Measurements from ENCODE around the gene NIN. TPM values are rescaled to one million over a fixed set of nuclear protein-coding genes. Genes with fewer than 3 reads are reported as not detected.

The NIN gene
- total RNA-seq, 4 donors from 2014 or later, result 16.2 to 49.3 (median 29.2) TPM

DNA sequence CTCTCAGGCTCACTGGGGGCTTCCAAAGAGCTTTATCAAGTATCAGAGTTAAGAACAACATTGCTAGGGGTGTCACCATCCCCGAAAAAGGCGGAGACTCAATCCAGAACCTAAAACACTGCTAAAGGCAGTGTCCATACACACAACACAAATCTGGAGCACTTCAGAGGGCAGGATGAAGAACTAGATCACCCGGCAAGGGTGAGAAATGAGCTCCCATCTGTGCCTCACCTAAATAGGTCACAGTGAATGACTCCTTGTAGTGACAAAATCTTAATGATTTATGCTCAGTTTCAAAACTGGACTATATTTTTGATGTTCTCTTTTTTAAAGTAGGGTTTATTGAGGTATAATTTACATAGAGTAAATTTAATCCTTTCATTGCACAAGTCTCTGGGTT, 25.6 kb downstream of the NIN start:
- peaks cover 8 to 32% of the 10 kb centered on the region in 2 donors for H3K4me1 ChIP-seq
- H3K27ac ChIP-seq, result no peak overlapping the region
- H3K4me3 ChIP-seq, result no peak overlapping the region
- no peaks in the 10 kb centered on the region for H3K36me3 ChIP-seq
- no peaks in the 10 kb centered on the region for H3K27me3 ChIP-seq
- no peak for TF ChIP-seq POLR2A (IDR thresholded peaks at IDR 0.05)
- TF ChIP-seq CTCF (IDR thresholded peaks at IDR 0.05 in 4 of 5, conservative IDR thresholded peaks at IDR 0.05 in 1 of 5), result no peak
- intact Hi-C loops (cut with DNase I; ENCODE audit: low total_unique reads), result no loop called here
- in situ Hi-C loops (cut with MboI; ENCODE audit: low sequenced_read_pairs in 4 of 4), result no loop called here
- no peak for ATAC-seq
- no peak for DNase-seq
- H3K9me3 ChIP-seq, result no peaks in the 10 kb centered on the region

DNA sequence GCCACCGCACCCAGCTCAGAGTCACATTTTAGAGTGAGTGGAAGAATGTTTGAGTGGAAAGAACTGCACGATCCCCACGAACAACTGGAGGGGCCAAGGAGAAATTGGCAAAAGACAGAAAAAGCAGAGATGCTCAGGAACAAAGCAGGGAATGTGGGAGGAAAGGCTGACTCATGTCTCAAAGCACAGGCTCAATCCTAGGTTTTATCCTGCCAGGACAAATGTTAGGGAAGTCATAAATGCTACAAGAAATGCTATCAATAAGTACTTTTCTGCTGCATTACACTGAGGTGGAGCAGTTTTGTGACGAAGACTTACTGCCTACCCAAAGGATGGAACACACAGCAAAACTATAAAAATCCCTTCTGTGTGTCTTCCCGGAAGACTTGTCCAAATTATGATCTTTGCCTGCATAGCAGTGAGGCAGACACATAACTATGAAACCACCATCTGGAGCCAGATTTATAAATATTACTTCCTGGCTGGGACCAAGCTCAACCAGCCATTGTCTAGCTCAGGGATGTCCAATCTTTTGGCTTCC, 26.7 kb downstream of the NIN start:
- Histone ChIP-seq H3K4me1 (peaks cover 5 to 27% of the 10 kb centered on the region in 2 donors), H3K36me3 (no peaks in the 10 kb centered on the region), H3K27me3 (no peaks in the 10 kb centered on the region), H3K4me3 (no peak overlapping the region), H3K27ac (peak overlapping the region in 1 of 4 donors; percentile 11), H3K9me3 (no peaks in the 10 kb centered on the region)
- no peak for ATAC-seq
- no peak for TF ChIP-seq POLR2A (IDR thresholded peaks at IDR 0.05)
- TF ChIP-seq CTCF (IDR thresholded peaks at IDR 0.05 in 4 of 5, conservative IDR thresholded peaks at IDR 0.05 in 1 of 5), result no peak
- DNase-seq, result no peak
- intact Hi-C loops (cut with DNase I; ENCODE audit: low total_unique reads), result no loop called here
- in situ Hi-C loops (cut with MboI; ENCODE audit: low sequenced_read_pairs in 4 of 4), result no loop called here

DNA sequence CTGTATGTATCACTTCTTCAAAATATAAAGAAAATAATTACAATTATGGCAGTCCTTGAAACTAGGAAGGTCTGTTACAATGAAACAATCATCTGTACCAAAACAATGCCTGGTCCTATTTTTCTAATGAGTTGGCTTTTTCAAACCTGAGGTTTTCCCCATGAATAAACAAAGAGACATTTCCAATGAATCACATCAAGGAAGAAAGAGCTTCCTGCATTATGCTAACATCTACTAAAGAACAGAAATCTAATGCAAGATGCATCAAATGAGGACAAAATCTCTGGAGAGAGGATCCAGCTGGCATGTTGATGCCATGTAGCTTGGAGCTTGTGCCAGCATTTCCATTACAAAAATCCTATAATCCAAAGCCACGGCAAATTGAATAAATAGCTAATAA, 29.3 kb downstream of the NIN start:
- H3K36me3 ChIP-seq, result no peaks in the 10 kb centered on the region
- H3K9me3 ChIP-seq, result no peaks in the 10 kb centered on the region
- TF ChIP-seq POLR2A (IDR thresholded peaks at IDR 0.05) (no peak), CTCF (IDR thresholded peaks at IDR 0.05 in 4 of 5, conservative IDR thresholded peaks at IDR 0.05 in 1 of 5) (no peak)
- ATAC-seq (no peak), DNase-seq (no peak)
- in situ Hi-C loops (cut with MboI; ENCODE audit: low sequenced_read_pairs in 4 of 4), result no loop called here
- no peak overlapping the region for H3K27ac ChIP-seq
- peaks cover 4 to 25% of the 10 kb centered on the region in 2 donors for H3K4me1 ChIP-seq
- no peak overlapping the region for H3K4me3 ChIP-seq
- intact Hi-C loops (cut with DNase I; ENCODE audit: low total_unique reads), result no loop called here
- no peaks in the 10 kb centered on the region for H3K27me3 ChIP-seq

DNA sequence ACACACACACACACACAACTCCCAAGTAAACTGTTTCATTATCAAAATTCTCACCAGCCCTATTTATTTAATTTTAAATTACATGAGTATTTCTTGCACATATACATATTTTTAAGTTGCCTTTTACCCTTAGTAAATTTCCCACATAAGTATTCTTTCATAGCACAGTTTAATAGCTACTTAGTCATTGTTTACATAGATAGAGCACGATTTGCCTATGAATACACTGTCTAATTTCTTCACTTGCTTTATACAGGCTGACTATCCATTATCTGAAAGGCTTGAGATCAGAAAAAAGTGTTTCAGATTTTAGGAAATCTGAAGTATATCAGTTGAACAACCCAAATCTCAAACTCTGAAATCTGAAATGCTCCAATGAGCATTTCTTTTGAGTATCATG, 30.9 kb downstream of the NIN start:
- intact Hi-C loops (cut with DNase I; ENCODE audit: low total_unique reads), result no loop called here
- no peak for ATAC-seq

More for the DNA sequence above, 30.9 kb downstream of the NIN start:
- H3K4me1 ChIP-seq, result peaks cover 5 to 24% of the 10 kb centered on the region in 2 donors
- no peaks in the 10 kb centered on the region for H3K9me3 ChIP-seq
- H3K27me3 ChIP-seq, result no peaks in the 10 kb centered on the region
- in situ Hi-C loops (cut with MboI; ENCODE audit: low sequenced_read_pairs in 4 of 4), result no loop called here
- TF ChIP-seq CTCF (IDR thresholded peaks at IDR 0.05 in 4 of 5, conservative IDR thresholded peaks at IDR 0.05 in 1 of 5) (no peak), POLR2A (IDR thresholded peaks at IDR 0.05) (no peak)
- no peak overlapping the region for H3K4me3 ChIP-seq
- no peak overlapping the region for H3K27ac ChIP-seq
- H3K36me3 ChIP-seq, result no peaks in the 10 kb centered on the region
- DNase-seq, result no peak
